Right cardiac atrium (tissue), 5 donors: ENCODE measurements around the gene ENO1. TPM values are rescaled to one million over a fixed set of nuclear protein-coding genes. Genes with fewer than 3 reads are reported as not detected.
A peak's percentile ranks its signal among the peaks of the same experiment; 100 is the strongest.

ENCODE experiments used
- ATAC-seq, 2 donors: fragments of 200-7000 bp; cut with Tn5 transposase; one replicate each; pipeline versions ENCODE4 v1.8.0 to v1.9.1; 2020; ENCODE audit warnings: moderate library complexity in 2 of 2, mild to moderate bottlenecking in 1 of 2
- DNase-seq, 3 donors: peaks; one replicate each; pipeline ENCODE4 v3.0.0-alpha.2; 2020
- H3K27ac ChIP-seq: one replicate; pipeline ENCODE4 v1.5.1; 2013; ENCODE audit warnings: mild to moderate bottlenecking, low read length, control low read depth, moderate library complexity
- H3K27me3 ChIP-seq: one replicate; pipeline ENCODE4 v1.6.1; 2013; ENCODE audit not compliant: control insufficient read depth, insufficient read depth
- H3K4me1 ChIP-seq: one replicate; pipeline ENCODE4 v1.6.1; 2013; ENCODE audit warnings: low read length; ENCODE audit not compliant: control insufficient read depth, insufficient read depth
- H3K4me3 ChIP-seq: one replicate; pipeline ENCODE4 v1.5.1; 2013; ENCODE audit warnings: low read length, control low read depth
- H3K9me3 ChIP-seq: one replicate; pipeline ENCODE4 v1.6.1; 2013; ENCODE audit warnings: low read length; ENCODE audit not compliant: control insufficient read depth
- WGBS: extraction: QIAGEN DNeasy Blood & Tissue Kit; methylation state at CpG from one replicate; pipeline ENCODE4 v1.1.7; 2013; 5-methylcytosine and 5-hydroxymethylcytosine counted together
- intact Hi-C, 4 donors: fragments of 100-400 bp; cut with DNase I; formaldehyde crosslinking; loops; one replicate each; pipeline versions ENCODE4 v1.11.0 to v1.14.0; 2022 to 2023
- polyA plus RNA-seq: library from polyadenylated mRNA; stranded (reverse); fragments of 200-250 nt; gene quantifications from one replicate; pipeline ENCODE4 v1.2.3, GENCODE V29; 2013
- total RNA-seq, 4 donors: library from RNA; stranded (reverse); fragmentation: NEBNext Ultra II Directional; extraction: Animal tissue kit (Norgen Biotek cat#: 25700); gene quantifications; one replicate each; pipeline ENCODE4 v1.2.1, GENCODE V29; 2021
- donor health status: healthy with polysubstance abuse.
- donor health status: DM: no; HTN: yes; CAD: no.
- donor health status: DM: no; HTN: no; CAD: no.
- donor health status: DM: no; HTN: yes; CAD: no; lungs with severe emphysema.
- donor health status: DM: yes; HTN: yes; CAD: no.

The ENO1 gene
- total and polyA plus RNA-seq, 5 donors: 138 to 335 (median 205) TPM

GRCh38 chr1:8870616-8871538 lies 7.6 kb downstream of the ENO1 start:
- peaks cover 11% of the 10 kb centered on the region for H3K4me1 ChIP-seq
- no peak overlapping the region for H3K27ac ChIP-seq
- H3K9me3 ChIP-seq: no peaks in the 10 kb centered on the region
- ATAC-seq (no peak), DNase-seq (no peak)
- 83% methylated on average over 18 of the region's 18 CpGs for WGBS
- intact Hi-C loops: no loop called here
- no peak overlapping the region for H3K4me3 ChIP-seq
- no peaks in the 10 kb centered on the region for H3K27me3 ChIP-seq

GRCh38 chr1:8870103-8870502 lies 8.4 kb downstream of the ENO1 start:
- Histone ChIP-seq H3K9me3 (no peaks in the 10 kb centered on the region), H3K27me3 (no peaks in the 10 kb centered on the region), H3K4me1 (peaks cover 11% of the 10 kb centered on the region), H3K27ac (no peak overlapping the region), H3K4me3 (no peak overlapping the region)
- DNase-seq: no peak
- intact Hi-C loops: no loop called here
- whole genome bisulfite sequencing: 76% methylated on average over 6 of the region's 6 CpGs
- no peak for ATAC-seq

DNA sequence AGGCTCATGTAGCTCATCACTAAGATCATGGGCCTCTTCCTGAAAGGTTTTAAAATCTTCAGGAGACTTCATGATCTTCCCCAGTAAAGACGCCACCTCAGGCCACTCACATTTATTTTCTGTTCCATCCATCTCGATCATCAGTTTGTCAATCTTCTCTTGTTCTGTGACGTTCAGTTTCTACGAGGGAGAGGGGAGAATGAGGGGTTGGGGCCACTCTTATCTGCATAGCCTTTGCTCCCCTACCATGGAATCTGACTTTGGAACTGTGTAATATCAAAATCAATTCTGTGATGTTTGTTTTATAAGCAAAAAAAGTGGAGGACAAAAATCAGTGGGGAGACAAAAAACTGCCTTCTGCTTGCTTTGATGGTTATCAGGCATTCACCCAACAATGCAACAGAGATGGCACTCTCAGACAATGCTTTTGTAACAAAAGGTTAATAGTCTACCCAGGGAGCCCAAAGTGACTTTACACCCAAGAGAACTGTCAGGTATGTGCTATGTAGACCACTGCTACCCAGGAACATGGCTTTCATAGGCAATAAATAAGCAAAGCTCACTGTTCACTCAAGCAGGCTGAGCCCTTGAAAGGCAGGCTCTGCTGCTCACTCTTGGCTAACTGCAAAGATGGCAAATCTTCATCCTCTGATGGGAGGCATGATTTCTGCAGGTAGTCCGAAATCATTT lies 10.5 kb downstream of the ENO1 start:
- H3K9me3 ChIP-seq: no peaks in the 10 kb centered on the region
- ATAC-seq (no peak), DNase-seq (no peak)
- peaks cover 3% of the 10 kb centered on the region for H3K4me1 ChIP-seq
- intact Hi-C loops: no loop called here
- no peaks in the 10 kb centered on the region for H3K27me3 ChIP-seq
- H3K4me3 ChIP-seq: no peak overlapping the region
- WGBS: 87% methylated on average over 5 of the region's 5 CpGs
- H3K27ac ChIP-seq: no peak overlapping the region

DNA sequence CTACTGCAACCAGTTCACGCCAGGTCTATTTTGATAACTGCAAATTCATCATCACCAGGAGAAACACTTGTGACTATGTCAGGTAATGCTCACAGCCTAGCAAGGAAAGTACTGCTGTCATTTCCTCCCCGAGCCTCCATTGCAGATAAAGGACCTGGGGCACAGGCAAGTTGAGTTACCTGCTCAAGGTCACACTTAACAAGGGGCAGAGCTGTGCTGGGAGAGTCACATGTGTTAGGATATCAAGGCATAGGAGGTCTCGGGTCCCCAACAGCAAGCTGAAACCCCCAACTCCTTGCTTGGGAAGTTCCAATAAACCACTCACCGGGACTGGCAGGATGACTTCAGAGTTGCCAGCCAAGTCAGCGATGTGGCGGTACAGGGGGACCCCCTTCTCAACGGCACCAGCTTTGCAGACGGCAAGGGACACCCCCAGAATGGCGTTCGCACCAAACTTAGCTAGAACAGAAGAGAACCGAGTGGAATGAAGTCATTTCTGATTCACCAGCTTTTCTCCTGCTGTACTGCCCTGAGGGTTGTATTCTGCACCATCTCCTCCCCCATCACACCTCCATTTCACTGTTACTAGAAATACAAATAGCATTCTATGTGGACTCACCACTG lies 11.6 kb downstream of the ENO1 start:
- no peaks in the 10 kb centered on the region for H3K4me1 ChIP-seq
- H3K9me3 ChIP-seq: no peaks in the 10 kb centered on the region
- no peak overlapping the region for H3K4me3 ChIP-seq
- no peak overlapping the region for H3K27ac ChIP-seq
- no peaks in the 10 kb centered on the region for H3K27me3 ChIP-seq
- intact Hi-C loops: no loop called here
- WGBS: 84% methylated on average over 11 of the region's 11 CpGs
- no peak for DNase-seq
- no peak for ATAC-seq

DNA sequence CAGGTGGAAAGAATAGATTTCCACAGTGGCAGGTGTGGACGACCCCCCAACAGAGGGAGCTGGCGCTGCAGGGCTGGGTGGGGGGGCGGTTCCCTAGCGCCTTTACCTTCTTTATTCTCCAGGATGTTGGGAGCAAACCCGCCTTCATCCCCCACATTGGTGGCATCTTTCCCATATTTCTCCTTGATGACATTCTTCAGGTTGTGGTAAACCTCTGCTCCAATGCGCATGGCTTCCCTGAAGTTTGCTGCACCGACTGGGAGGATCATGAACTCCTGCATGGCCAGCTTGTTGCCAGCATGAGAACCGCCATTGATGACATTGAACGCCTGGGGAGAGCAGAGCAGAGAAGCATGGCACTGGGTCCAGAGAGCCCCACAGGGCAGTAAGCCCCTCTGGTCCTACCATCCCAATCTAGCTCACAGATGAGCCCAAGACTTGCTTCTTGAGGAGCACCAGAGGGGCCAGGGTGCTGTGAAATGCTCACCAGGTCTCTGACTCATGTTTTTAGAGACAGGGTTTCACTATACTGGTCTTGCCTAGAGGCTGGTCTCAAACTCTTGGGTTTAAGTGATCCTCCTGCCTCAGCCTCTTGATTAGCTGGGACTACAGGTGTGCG lies 12.2 kb downstream of the ENO1 start:
- Histone ChIP-seq H3K4me1 (no peaks in the 10 kb centered on the region), H3K4me3 (no peak overlapping the region), H3K27ac (no peak overlapping the region), H3K27me3 (no peaks in the 10 kb centered on the region), H3K9me3 (no peaks in the 10 kb centered on the region)
- intact Hi-C loops: no loop called here
- no peak for ATAC-seq
- WGBS: 89% methylated on average over 10 of the region's 10 CpGs
- DNase-seq: no peak

DNA sequence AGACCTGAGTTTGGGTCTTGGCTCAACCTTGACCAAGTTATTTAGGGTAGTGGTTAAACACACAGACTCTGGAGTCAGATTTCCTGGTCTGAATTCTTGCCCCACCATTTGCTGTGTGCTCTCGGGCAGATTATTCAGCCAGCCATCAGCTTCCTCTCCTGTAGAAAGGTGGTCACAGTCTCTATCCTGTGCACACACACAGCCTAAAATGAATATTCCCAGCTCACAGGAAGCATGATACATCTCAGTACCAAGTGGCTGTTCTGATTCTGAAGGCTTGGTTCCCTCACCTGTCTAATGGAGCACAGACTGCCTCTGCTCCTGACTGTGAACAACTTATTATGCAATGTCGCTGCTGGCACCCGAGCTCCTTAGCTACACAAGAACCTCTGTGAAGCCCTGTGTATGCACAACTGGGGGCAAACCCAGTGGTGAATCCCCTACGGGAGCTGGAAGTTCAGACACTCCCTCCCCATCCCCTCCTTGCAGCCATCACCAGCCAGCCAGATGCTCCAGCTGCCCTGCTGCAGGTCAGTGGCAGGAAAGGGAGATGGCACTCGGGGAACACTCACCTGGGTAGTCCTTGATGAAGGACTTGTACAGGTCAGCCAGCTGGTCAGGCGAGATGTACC lies 13.7 kb downstream of the ENO1 start:
- Histone ChIP-seq H3K4me3 (no peak overlapping the region), H3K27ac (no peak overlapping the region), H3K4me1 (no peaks in the 10 kb centered on the region), H3K9me3 (no peaks in the 10 kb centered on the region), H3K27me3 (no peaks in the 10 kb centered on the region)
- ATAC-seq: no peak
- DNase-seq: no peak
- WGBS: 86% methylated on average over 6 of the region's 6 CpGs
- intact Hi-C loops: no loop called here

- no peaks in the 10 kb centered on the region for H3K9me3 ChIP-seq
- WGBS: 91% methylated on average over 13 of the region's 13 CpGs
- H3K27me3 ChIP-seq: no peaks in the 10 kb centered on the region
- intact Hi-C loops: no loop called here
- no peak overlapping the region for H3K27ac ChIP-seq
- ATAC-seq (no peak), DNase-seq (no peak)
- H3K4me1 ChIP-seq: peaks cover 2% of the 10 kb centered on the region
- H3K4me3 ChIP-seq: no peak overlapping the region
Observed at GRCh38 chr1:8863794-8864233, 14.7 kb downstream of the ENO1 start.

DNA sequence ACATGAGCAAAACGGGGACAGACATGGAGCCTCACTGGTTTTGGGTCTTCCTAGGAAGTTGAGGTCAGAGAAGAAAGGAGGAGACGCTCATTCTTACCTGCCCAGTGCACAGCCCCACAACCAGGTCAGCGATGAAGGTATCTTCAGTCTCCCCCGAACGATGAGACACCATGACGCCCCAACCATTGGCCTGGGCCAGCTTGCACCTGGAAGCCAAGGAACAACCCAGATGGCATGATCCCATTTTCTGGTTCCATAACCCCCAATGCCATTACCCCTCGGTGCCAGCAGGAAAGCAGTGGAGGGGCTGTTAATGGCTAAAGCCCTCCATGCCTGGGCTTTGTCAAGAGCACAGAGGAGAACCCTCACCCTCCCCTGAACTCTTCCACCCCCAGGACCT lies 15.3 kb downstream of the ENO1 start:
- H3K4me1 ChIP-seq: peaks cover 2% of the 10 kb centered on the region
- ATAC-seq (no peak), DNase-seq (no peak)
- no peak overlapping the region for H3K27ac ChIP-seq
- intact Hi-C loops: no loop called here
- H3K27me3 ChIP-seq: no peaks in the 10 kb centered on the region
- no peak overlapping the region for H3K4me3 ChIP-seq
- 91% methylated on average over 7 of the region's 7 CpGs for WGBS
- no peaks in the 10 kb centered on the region for H3K9me3 ChIP-seq

- H3K27me3 ChIP-seq: no peaks in the 10 kb centered on the region
- intact Hi-C loops: no loop called here
- DNase-seq: no peak
- H3K4me3 ChIP-seq: no peak overlapping the region
- no peak overlapping the region for H3K27ac ChIP-seq
- ATAC-seq: peak; percentile 13 to 27
- no peaks in the 10 kb centered on the region for H3K9me3 ChIP-seq
- peaks cover 2% of the 10 kb centered on the region for H3K4me1 ChIP-seq
- 80% methylated on average over 4 of the region's 4 CpGs for WGBS
Observed at GRCh38 chr1:8862528-8862927, 16.0 kb downstream of the ENO1 start.

GRCh38 chr1:8860738-8861516 lies 17.6 kb downstream of the ENO1 start:
- WGBS: 77% methylated on average over 21 of the region's 21 CpGs
- no peaks in the 10 kb centered on the region for H3K9me3 ChIP-seq
- H3K27ac ChIP-seq: no peak overlapping the region
- H3K4me3 ChIP-seq: no peak overlapping the region
- DNase-seq (no peak), ATAC-seq (no peak)
- H3K27me3 ChIP-seq: no peaks in the 10 kb centered on the region
- intact Hi-C loops: no loop called here
- H3K4me1 ChIP-seq: peaks cover 4% of the 10 kb centered on the region
